Neural cell (in vitro differentiated cells): ENCODE measurements around the gene PROSER1. TPM values are rescaled to one million over a fixed set of nuclear protein-coding genes. Genes with fewer than 3 reads are reported as not detected.

Experiments
- H2AFZ ChIP-seq: fragments of 200-600, 300-800 bp; sonication (generic), shearing (Covaris generic); 2 replicates; pipeline ENCODE4 v1.6.0; 2014; ENCODE audit warnings: low read depth, mild to moderate bottlenecking, antibody characterized with exemption, low read length, moderate library complexity
- H3F3A ChIP-seq: fragments of 200-600 bp; shearing (Covaris generic); 2 replicates; pipeline ENCODE4 v1.6.1; 2016; ENCODE audit warnings: mild to moderate bottlenecking, moderate library complexity, mixed read lengths, antibody characterized with exemption, low read length; ENCODE audit not compliant: insufficient read depth, poor library complexity, severe bottlenecking
- H3K27ac ChIP-seq: fragments of 200-600, 300-800 bp; sonication (generic), shearing (Covaris generic); 2 replicates; pipeline ENCODE4 v1.5.1; 2014; ENCODE audit warnings: mild to moderate bottlenecking, low read length, moderate library complexity
- H3K27me3 ChIP-seq: fragments of 300-800, 200-600 bp; sonication (generic), shearing (Covaris generic); 2 replicates; pipeline ENCODE4 v1.6.0; 2014; ENCODE audit warnings: mild to moderate bottlenecking, low read depth, low read length, moderate library complexity; ENCODE audit not compliant: insufficient read depth
- H3K36me3 ChIP-seq: fragments of 300-800, 200-600 bp; sonication (generic), shearing (Covaris generic); 2 replicates; pipeline ENCODE4 v1.5.1; 2014; ENCODE audit warnings: mild to moderate bottlenecking, antibody characterized with exemption, low read length, moderate library complexity; ENCODE audit not compliant: insufficient read depth
- H3K4me2 ChIP-seq: fragments of 300-800, 200-600 bp; sonication (generic), shearing (Covaris generic); 2 replicates; pipeline ENCODE4 v1.6.0; 2014; ENCODE audit warnings: mild to moderate bottlenecking, low read length
- H3K4me3 ChIP-seq: fragments of 300-800, 200-600 bp; sonication (generic), shearing (Covaris generic); 2 replicates; pipeline ENCODE4 v1.5.1; 2014; ENCODE audit warnings: mild to moderate bottlenecking, low read length, moderate library complexity
- H3K79me2 ChIP-seq: fragments of 200-600 bp; shearing (Covaris generic); replicated peaks from 2 replicates; pipeline ENCODE4 v1.6.0; 2014; ENCODE audit warnings: mild to moderate bottlenecking, low read length, moderate library complexity; ENCODE audit not compliant: insufficient read depth
- H3K9ac ChIP-seq: fragments of 300-800, 200-600 bp; sonication (generic), shearing (Covaris generic); 2 replicates; pipeline ENCODE4 v1.6.1; 2016; ENCODE audit warnings: mild to moderate bottlenecking, low read length, mixed read lengths
- H3K9me2 ChIP-seq: fragments of 200-600 bp; shearing (Covaris generic); 2 replicates; pipeline ENCODE4 v1.6.1; 2016; ENCODE audit warnings: mild to moderate bottlenecking, low read length, mixed read lengths; ENCODE audit not compliant: insufficient read depth
- H3K9me3 ChIP-seq: fragments of 200-600, 300-800 bp; sonication (generic), shearing (Covaris generic); 2 replicates; pipeline ENCODE4 v1.6.1; 2016; ENCODE audit warnings: mild to moderate bottlenecking, mixed run types, low read length, moderate library complexity, mixed read lengths
- H4K20me1 ChIP-seq: fragments of 200-600 bp; shearing (Covaris generic); 2 replicates; pipeline ENCODE4 v1.6.1; 2016; ENCODE audit warnings: mild to moderate bottlenecking, mixed run types; ENCODE audit not compliant: insufficient read depth
- CTCF ChIP-seq: fragments of 450-650 bp; IDR thresholded peaks from 2 replicates; pipeline ENCODE4 v1.5.1; 2014; ENCODE audit warnings: antibody characterized with exemption, mild to moderate bottlenecking, moderate library complexity; ENCODE audit not compliant: poor library complexity, severe bottlenecking
- EP300 ChIP-seq: fragments of 450-650 bp; conservative IDR thresholded peaks from 2 replicates; pipeline ENCODE4 v1.6.1; 2014; ENCODE audit warnings: antibody characterized with exemption, mild to moderate bottlenecking, moderate library complexity; ENCODE audit not compliant: poor library complexity, severe bottlenecking
- EZH2 ChIP-seq: fragments of 200-600, 300-800 bp; shearing (Covaris generic), sonication (generic); IDR thresholded peaks from 2 replicates; pipeline ENCODE4 v1.6.1; 2014; ENCODE audit warnings: antibody characterized with exemption, low read length, borderline replicate concordance, mild to moderate bottlenecking; ENCODE audit not compliant: insufficient read depth, poor library complexity, severe bottlenecking
- MXI1 ChIP-seq: fragments of 450-650 bp; conservative IDR thresholded peaks from 2 replicates; pipeline ENCODE4 v1.6.1; 2014; ENCODE audit warnings: antibody characterized with exemption, mild to moderate bottlenecking; ENCODE audit not compliant: poor library complexity, severe bottlenecking
- POLR2AphosphoS5 ChIP-seq: IDR thresholded peaks from 2 replicates; pipeline ENCODE4 v1.6.1; 2012
- RAD21 ChIP-seq: fragments of 450-650 bp; conservative IDR thresholded peaks from 2 replicates; pipeline ENCODE4 v1.6.1; 2014; ENCODE audit warnings: antibody characterized with exemption, mild to moderate bottlenecking, moderate library complexity
- REST ChIP-seq: IDR thresholded peaks from 2 replicates; pipeline ENCODE4 v1.6.1; 2012; ENCODE audit warnings: borderline replicate concordance
- SMC3 ChIP-seq: fragments of 450-650 bp; conservative IDR thresholded peaks from 2 replicates; pipeline ENCODE4 v1.6.1; 2014; ENCODE audit warnings: antibody characterized with exemption, mild to moderate bottlenecking, moderate library complexity; ENCODE audit not compliant: poor library complexity
- TAF1 ChIP-seq: IDR thresholded peaks from 2 replicates; pipeline ENCODE4 v1.6.1; 2012; ENCODE audit warnings: low read depth
- polyA plus RNA-seq: library from polyadenylated mRNA; depleted of rRNA; stranded (reverse); fragments of >200 nt; gene quantifications from 2 replicates; pipeline ENCODE4 v1.2.3, GENCODE V29; 2014

Gene PROSER1
- polyA plus RNA-seq, 1 donor from 2014 or later, result 28.2 TPM

- Histone ChIP-seq H3K27ac (no peak overlapping the region), H3F3A (no peaks in the 10 kb centered on the region), H3K4me2 (no peak overlapping the region), H3K79me2 (no peaks in the 10 kb centered on the region), H3K36me3 (no peaks in the 10 kb centered on the region), H3K27me3 (no peaks in the 10 kb centered on the region), H3K9ac (no peak overlapping the region), H2AFZ (no peak overlapping the region), H3K9me2 (no peaks in the 10 kb centered on the region), H4K20me1 (no peaks in the 10 kb centered on the region), H3K9me3 (no peaks in the 10 kb centered on the region), H3K4me3 (no peak overlapping the region)
- no peak for TF ChIP-seq REST
- TF ChIP-seq SMC3, result no peak
- TF ChIP-seq EZH2, result no peak
- no peak for TF ChIP-seq POLR2AphosphoS5
- TF ChIP-seq MXI1, result no peak
- no peak for TF ChIP-seq TAF1
- no peak for TF ChIP-seq CTCF
- no peak for TF ChIP-seq RAD21
- no peak for TF ChIP-seq EP300
These were observed 15.1 kb upstream of the PROSER1 start for GRCh38 chr13:39052944-39053343.

- Histone ChIP-seq H3K9me2 (no peaks in the 10 kb centered on the region), H3K79me2 (no peaks in the 10 kb centered on the region), H3K9me3 (no peaks in the 10 kb centered on the region), H3F3A (no peaks in the 10 kb centered on the region), H3K27me3 (no peaks in the 10 kb centered on the region), H3K4me2 (no peak overlapping the region), H3K36me3 (no peaks in the 10 kb centered on the region), H4K20me1 (no peaks in the 10 kb centered on the region), H3K27ac (no peak overlapping the region), H2AFZ (no peak overlapping the region), H3K9ac (no peak overlapping the region), H3K4me3 (no peak overlapping the region)
- TF ChIP-seq POLR2AphosphoS5 (no peak), EZH2 (no peak), REST (no peak), RAD21 (peak; percentile 87), SMC3 (peak; percentile 87), EP300 (no peak), MXI1 (no peak), TAF1 (no peak), CTCF (peak; percentile 78)
These were observed 13.3 kb upstream of the PROSER1 start for GRCh38 chr13:39051157-39051556.
